Activated CD4-positive, alpha-beta T cell treated with anti-CD3 and anti-CD28 coated beads, Interleukin-2, amount 50 U/mL, for 48 hours (primary cell): ENCODE results near the gene PPP1R37.

Experiments
- DNase-seq, 2 experiments: peaks; one replicate each; pipeline ENCODE4 v3.0.0-alpha.2; 2020

Gene PPP1R37

GRCh38 chr19:45092747-45093678 is at the start of gene PPP1R37:
Gene PPP1R37 (plus strand): TSS chr19:45093179. CDS start chr19:45093326, 147 bp downstream.
- peak; percentile 90 to 93 for DNase-seq

GRCh38 chr19:45045671-45046353 is 47.2 kb upstream of the PPP1R37 start:
- DNase-seq: no peak

GRCh38 chr19:45046355-45046754 is 46.6 kb upstream of the PPP1R37 start:
- no peak for DNase-seq

- no peak for DNase-seq
These were observed 45.7 kb upstream of the PPP1R37 start for GRCh38 chr19:45047188-45047797.

GRCh38 chr19:45049073-45049736 is 43.8 kb upstream of the PPP1R37 start:
- no peak for DNase-seq

GRCh38 chr19:45050036-45050435 is 42.9 kb upstream of the PPP1R37 start:
- DNase-seq: no peak

GRCh38 chr19:45051929-45052579 is 40.9 kb upstream of the PPP1R37 start:
- DNase-seq: no peak

GRCh38 chr19:45056831-45057230 is 36.1 kb upstream of the PPP1R37 start:
- DNase-seq: no peak

- no peak for DNase-seq
These were observed 35.5 kb upstream of the PPP1R37 start for GRCh38 chr19:45057444-45057843.

GRCh38 chr19:45058622-45059159 is 34.3 kb upstream of the PPP1R37 start:
- DNase-seq: no peak

- peak; percentile 88 to 90 for DNase-seq
These were observed 33.6 kb upstream of the PPP1R37 start for GRCh38 chr19:45059258-45059965.

- DNase-seq: no peak
These were observed 31.0 kb upstream of the PPP1R37 start for GRCh38 chr19:45061965-45062364.

- DNase-seq: no peak
These were observed 28.9 kb upstream of the PPP1R37 start for GRCh38 chr19:45063851-45064801.

- DNase-seq: no peak
These were observed 25.9 kb upstream of the PPP1R37 start for GRCh38 chr19:45066921-45067661.

- DNase-seq: no peak
These were observed 24.9 kb upstream of the PPP1R37 start for GRCh38 chr19:45068041-45068440.

GRCh38 chr19:45069056-45069455 is 23.9 kb upstream of the PPP1R37 start:
- no peak for DNase-seq

- no peak for DNase-seq
These were observed 22.8 kb upstream of the PPP1R37 start for GRCh38 chr19:45070214-45070613.

- DNase-seq: no peak
These were observed 22.0 kb upstream of the PPP1R37 start for GRCh38 chr19:45070861-45071544.

- DNase-seq: no peak
These were observed 21.4 kb upstream of the PPP1R37 start for GRCh38 chr19:45071545-45071938.
